ENCODE measurements around the gene RNF220.

RNF220 gene

DNA sequence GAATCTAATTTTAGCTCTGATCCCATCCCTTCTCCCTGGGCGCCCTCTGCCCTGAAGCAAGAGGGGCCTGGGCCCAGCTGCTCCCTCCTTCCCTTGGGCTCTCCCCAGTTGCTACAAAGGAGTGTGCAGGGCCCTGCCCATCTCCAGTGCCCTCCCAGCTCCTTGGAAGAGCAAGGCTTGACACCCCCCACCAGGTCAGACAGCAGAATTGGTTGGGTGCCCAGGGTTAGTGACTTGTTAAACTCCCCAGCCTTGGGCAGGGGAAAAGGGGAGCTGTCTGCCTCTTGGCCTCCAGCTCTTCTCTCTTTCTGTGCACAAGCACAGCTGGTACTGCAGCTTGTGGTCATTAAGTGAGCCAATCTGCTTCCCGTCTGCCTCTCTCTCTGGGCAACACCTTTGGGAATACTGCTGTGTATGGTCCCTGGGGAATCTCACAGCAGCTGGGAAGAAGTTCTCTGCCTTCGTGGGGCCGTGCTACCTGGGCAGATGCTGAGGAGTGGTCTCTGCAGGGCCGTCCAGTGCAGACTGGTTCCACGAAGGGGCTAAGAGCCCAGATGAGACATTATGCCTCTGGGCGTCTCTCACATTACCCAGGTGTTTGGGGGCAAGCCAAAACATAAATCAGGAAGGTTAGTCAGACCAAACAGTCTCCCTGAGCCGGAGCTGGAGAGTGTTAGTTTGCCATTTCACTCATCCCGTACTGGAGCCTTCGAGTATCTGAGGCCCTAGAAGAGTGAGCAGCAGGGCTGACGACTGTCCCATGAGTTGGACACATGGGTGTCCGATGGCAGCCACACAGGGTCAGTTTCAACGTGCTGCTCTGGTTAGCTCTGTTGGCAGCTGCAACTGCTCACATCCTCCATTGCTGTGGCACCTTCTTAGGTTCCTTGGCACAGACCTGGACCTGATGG is 231.9 kb downstream of the RNF220 start:
- no peak for DNase-seq (ENCODE audit: low spot score)

DNA sequence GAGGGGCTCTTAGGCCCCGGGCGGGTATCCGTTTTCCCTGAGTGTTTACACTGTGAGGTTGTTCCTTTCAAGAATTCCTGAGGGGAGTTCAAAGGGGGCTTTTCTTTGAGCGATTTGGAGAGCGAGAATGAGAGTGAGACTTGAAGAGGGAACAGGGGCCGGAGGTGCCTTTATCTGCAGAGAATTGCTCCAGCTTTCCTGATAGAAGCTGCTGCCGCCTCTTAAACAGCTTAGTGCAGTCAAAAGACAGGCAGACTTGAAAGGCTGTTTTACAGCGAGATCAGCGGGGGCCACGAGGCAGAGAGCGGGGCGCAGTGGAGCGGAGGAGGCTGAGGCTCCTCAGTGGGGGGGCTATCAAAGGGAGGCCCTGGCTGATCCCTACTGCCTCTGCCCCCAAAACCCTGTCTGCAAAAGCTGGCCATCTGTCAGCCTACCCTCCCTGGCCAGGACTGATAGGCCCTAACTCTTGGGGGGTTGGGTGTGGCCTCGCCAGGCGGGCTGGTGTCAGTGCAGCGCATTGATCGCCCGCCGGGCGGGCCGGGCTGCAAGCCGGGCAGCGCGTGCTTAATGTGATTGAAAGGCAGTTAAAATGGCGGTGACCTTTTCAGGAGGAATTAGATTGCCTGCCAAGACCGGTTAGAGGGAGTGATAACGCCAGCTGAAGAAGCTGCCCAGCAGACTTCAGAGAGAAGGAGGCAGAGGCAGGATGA is 232.8 kb downstream of the RNF220 start:
- DNase-seq (ENCODE audit: low spot score): no peak

DNA sequence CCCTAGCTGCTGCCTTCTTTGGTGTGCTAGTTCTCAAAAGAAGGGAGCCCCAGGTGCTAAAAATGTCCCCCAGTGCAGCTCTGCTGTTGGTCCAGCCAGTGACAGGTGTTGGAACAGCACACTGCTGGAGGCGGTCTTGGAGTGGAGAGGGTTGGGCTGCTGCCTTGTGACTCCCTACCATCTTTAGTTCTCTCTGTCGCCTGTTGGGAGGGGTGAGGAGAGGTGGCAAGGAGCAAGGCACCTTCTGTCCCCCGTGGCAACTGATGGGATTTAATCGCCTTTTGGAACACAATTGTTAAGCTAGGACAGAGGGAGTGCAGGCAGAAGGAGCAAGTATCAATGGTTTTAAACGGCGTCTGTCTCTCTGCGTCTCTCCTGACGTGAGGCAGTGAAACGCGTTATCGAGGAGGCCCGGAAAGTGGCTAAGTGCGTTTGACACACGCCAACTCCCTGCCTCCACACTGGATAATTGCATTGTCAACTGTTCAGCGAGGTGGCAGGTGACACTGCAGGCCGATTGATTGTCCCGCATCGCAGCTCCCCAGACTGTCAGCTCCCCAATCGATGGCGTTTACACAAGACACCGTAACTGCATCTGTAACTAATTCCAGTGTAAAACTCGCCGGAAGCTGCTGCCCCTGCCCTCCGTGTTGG is 235.3 kb downstream of the RNF220 start:
- DNase-seq (ENCODE audit: low spot score): no peak

DNA sequence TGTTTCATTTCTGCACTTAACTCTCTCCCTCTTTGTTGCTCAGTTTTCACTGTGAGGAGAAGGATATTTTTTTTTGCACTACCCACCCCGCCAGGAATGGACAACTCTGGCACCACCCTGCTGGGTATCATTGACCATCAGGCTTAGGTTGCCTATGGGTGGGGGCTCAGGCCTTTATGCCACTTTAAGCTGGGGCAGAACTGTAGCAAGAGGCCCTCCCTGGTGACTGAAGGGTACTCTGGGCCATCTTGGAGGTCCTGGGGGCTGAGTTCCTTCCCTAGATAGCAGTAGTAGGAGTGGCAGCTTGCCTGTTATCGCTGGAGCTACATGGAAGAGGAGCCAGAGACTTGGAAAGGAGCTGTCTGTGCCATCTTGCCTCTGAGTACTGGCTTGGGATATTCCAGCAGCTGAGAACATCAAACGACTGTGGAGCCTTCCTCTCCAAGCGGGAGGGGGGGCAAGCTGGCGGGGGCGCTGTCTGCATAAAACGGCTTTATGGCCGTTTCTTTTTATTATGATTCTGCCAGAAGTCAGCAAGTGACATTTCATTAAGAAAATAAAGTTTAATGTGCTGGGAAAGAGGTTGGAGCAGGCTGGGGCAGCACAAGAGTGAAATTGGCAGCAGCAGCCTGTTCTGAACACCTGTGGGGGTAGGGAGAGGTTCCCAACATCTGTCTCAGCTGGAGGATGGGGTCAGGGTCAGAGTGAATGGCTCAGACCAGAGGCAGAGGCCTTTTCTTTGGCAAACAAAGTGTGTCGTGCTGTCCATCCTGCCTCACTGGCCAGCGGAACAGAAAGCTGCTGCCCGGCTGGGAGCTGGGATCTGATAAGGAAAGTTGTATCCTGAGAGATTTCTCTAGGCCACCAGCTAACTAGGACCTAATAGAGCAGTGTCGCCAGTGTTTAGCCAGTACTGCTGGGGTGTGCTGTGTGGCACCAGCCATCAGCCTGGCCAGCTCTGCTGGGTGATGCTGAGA is 236.4 kb downstream of the RNF220 start:
- DNase-seq (ENCODE audit: low spot score): no peak

DNA sequence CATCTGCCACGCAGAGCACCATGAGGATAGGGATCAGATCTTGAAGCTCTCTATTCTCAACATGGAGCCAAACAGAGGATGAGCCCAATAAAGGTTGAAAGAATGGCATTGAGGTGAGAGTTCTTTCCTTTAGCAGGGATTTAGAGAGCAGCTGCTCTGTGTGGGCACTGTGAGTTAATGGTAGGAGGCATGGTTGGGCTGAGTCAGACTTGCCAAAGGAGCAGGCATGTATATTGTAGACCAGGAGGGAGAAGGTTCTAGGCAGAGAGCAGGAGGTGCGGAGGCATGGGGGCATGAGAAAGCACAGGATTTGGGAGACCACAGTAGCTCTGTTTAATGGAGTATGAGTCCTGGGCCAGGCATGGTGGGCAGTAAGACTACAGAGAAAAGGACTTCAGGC is 237.2 kb downstream of the RNF220 start:
- DNase-seq (ENCODE audit: low spot score): no peak

DNA sequence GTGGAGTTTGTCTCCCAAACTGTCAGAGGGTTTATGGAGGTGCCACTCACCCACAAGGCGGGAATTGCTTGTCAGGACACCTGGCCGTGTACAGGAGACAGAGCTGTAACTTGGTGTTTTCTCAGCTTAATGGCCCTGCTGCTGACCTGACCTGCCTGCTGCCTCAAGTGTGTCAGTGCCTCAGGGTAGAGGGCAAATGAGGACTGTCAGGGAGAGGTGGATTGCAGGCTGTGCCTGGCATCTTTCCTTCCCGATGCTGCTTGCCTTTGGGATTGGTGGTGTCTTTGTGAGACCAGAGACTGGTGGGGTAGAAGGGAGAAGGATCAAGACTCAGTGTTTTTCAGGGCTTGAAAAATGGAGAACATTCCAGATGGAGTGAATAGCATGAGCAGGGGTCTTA is 237.9 kb downstream of the RNF220 start:
- no peak for DNase-seq (ENCODE audit: low spot score)

DNA sequence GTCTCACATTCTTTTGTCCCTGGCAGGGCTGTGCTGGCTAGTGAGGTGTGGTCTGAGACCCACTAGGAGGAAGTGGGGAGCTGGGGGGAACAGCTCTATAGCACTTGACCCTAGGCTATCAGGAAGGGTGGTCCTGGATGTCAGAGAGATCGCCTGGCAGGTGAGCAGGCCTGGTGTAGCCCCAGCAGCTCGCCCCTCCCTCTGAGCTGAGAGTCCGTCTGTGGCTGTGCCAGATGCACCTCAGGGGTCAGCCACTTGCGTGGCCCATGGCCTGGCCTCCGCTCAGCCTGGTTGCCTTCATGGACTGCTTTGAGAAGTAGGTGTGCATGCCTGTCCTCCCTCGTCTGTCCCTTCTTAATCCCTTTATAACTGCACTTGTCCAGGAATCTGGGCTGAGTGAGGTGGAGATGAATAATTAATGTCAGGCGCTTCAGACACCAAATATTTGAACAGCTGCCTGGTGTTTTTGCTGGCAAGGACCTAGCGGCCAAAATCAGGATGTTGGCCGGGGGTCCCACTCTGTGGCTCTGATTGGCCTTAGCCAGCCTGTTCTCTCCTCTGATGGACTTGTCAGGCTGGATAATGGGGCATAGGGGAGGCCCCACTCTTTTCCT is 238.8 kb downstream of the RNF220 start:
- no peak for DNase-seq (ENCODE audit: low spot score)

DNA sequence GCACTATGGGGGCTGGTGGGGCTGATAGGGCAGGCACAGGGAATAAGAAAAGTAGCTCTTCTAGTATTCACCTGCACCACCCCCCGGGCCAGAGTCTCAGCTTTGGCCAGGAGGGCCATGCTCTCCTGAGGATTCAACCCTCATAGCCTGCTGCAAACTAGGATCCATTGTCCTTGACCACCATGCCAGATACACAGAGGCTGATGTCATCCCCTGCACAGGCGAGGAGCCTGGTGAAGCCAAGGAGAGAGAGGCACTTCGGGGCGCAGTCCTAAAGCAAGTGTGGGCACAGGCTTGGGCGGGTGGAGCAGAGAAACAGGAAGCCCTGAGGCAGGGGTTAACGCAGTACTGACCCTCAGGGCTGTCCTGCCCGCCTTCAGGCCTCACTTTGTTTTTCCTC is 239.8 kb downstream of the RNF220 start:
- DNase-seq (ENCODE audit: low spot score): no peak

DNA sequence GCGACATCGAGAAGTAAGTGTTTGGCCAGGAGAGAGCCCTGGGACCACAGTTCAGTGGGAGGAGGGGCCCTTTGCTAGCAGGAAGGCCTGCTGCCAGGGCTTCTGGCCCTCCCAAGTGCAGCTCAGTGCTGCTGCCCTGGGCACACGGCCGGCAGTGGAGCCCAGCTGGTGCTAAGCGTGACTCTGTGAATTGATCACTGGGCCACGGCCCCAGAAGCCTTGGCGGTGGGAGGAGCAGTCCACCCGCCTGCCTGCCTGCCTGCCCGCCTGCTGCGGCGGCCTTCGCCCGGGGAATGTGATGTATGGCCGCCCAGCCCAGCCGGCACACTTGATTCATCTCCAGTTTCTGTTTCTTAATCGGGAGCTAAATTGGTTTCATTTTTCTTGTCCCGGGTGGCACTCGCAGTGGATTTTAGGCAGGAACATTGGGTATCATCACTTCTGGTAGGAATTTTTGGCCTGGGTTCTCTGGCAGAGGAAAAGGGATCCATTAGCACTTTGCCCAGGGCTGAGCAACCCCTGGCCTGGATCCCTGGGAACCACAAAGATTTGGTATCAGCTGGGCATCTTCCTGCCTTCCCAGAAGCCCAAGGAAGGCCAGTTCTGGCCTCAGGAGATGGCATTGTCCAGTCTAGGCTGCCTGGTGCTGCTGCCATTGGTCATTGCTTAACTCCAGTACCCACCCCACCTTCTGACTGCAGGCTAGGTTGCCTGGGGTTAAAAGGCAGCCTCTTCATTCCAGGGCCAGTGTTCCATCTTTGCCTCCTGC is 240.6 kb downstream of the RNF220 start:
- peak; percentile 76 for DNase-seq (ENCODE audit: low spot score)

DNA sequence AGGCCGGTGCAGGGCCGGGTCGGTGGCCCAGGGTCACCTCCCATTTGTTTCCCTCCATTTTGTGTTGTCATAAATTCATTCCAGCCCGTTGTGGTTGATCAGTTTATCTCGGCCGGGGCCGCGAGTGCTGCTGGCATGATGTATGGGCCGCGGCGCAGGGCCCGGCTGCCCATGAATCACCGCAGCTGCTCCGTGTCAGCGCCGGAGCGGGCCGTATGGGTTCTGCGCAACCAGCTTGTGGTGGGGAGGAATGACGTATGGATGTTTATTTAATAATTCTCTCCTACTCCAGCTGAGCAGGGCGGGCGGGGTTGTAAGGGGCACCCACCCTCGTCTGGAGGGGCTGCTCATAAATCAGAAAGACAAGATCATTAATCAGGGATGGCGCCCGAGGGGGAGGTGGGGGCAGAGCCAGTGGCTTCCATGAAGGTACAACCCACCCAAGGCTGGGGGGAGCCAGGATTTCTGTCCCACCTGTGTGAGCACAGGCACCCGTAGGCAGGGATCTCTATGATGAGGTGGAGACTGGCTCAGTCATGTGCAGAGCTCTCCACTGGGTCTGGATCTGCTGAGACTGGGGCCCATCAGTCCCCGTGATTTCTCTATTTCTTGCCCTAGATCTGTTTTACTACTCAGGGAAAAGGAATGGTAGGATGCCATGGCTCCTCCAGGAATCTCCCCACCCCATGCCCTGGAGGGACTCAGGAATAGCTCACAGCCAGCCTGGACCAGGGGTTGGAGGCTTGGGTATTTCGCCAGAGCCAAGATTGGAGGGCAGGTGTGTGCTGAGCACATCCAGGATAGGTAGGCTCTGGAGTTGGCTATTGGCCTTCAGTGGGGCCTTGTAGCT is 241.4 kb downstream of the RNF220 start:
- no peak for DNase-seq (ENCODE audit: low spot score)

DNA sequence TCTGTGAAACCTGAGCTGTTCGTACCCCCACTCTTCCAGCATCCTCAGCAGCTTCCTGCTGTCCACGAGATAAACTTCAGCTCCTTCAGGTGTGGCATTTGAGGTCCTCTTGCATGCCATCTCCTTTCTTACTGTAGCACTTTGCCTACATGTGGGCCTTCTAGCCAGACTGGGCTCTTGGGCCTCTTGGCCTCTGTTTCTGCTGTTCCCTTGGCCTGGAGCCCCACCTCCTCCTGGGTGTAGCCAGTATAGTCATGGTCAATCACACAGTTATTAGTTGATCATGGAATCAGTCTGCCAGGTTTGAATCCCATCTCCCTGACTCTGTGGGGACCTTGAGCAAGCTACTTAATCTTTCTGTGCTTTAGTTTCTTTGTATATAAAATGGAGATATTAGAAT is 242.8 kb downstream of the RNF220 start:
- DNase-seq (ENCODE audit: low spot score): no peak

DNA sequence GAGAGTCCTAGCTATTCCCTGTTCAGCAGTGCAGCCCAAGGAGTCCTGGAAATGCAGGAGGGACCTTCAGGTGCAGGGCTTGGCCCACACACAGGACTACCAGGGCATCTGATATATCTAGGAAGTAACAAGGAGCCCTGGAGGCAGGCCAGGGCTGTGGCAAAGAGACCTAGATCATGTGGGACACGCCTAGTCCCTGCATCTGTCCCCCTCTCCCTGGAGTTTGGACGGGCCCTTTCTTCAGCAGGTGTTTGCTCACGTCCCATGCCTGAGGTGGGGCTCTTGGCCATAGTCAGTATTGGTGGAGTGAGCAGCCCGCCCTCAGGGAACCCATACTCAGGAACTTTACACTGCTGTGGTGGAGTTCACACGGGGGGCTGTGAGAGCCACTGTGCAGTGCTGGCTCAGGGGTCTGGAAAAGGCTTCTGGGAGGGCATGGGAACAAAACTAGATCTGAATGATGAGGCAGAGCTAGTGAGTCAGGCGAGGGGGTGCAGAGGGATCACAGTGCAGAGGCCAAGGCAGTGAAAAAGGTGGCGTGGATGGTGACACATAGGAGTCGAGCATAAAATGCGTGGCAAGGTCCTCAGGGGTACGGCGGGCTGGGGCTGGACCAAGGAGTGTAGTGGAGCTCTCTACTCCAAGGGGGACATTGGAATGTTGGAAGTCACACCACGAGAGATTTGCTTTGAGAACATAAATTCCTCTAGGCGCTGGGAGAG is 243.6 kb downstream of the RNF220 start:
- DNase-seq (ENCODE audit: low spot score): no peak

DNA sequence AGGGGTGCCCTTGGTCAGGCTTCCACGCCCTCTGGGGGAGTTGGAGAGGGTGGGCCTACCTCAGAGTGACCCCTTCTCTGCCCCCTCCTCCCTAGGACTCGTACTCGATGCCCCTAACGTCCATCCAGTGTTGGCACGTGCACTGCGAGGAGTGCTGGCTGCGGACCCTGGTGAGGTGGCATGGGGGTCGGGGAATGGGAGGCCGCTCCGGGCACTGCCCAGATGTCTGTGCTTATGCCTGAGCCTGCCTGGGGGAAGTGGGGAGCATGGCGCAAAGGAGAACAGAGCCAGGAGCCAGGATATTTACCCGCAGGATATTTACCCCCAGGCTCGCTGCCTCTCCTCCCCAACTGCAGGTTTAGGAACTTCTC is 244.7 kb downstream of the RNF220 start:
- DNase-seq (ENCODE audit: low spot score): no peak

DNA sequence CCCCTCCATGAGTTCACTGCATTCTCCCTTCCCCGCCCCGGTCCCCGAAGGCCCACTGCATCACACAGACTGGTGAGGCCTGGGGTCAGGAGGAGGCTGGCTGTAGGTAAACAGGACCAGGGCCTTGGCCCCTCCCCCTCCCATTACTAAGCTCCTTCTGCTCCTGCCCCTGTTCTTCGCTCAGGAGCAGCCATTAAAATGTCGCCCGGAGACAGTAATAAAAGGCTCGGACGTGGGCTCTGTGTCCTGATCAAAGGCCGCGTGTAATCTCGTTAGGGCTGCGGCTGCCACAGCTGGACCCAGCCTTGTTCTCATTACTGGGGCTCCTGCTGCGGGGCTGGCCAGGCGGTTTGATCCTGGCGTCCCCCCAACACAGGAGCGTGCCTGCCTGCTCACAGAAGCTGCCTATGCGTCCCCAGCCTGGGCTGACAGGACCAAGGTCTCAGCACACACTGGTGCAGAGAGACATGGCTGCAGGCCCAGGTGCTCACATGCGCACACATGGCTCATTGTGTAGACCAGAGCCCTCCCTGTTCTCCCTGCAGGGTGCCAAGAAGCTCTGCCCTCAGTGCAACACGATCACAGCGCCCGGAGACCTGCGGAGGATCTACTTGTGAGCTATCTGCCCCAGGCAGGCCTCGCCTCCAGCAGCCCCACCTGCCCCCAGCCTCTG is 245.2 kb downstream of the RNF220 start:
- DNase-seq (ENCODE audit: low spot score): no peak

DNA sequence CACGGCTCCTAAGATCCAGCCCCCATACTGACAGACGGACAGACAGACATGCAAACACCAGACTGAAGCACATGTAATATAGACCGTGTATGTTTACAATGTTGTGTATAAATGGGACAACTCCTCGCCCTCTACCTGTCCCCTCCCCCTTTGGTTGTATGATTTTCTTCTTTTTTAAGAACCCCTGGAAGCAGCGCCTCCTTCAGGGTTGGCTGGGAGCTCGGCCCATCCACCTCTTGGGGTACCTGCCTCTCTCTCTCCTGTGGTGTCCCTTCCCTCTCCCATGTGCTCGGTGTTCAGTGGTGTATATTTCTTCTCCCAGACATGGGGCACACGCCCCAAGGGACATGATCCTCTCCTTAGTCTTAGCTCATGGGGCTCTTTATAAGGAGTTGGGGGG is 246.0 kb downstream of the RNF220 start:
- no peak for DNase-seq (ENCODE audit: low spot score)

DNA sequence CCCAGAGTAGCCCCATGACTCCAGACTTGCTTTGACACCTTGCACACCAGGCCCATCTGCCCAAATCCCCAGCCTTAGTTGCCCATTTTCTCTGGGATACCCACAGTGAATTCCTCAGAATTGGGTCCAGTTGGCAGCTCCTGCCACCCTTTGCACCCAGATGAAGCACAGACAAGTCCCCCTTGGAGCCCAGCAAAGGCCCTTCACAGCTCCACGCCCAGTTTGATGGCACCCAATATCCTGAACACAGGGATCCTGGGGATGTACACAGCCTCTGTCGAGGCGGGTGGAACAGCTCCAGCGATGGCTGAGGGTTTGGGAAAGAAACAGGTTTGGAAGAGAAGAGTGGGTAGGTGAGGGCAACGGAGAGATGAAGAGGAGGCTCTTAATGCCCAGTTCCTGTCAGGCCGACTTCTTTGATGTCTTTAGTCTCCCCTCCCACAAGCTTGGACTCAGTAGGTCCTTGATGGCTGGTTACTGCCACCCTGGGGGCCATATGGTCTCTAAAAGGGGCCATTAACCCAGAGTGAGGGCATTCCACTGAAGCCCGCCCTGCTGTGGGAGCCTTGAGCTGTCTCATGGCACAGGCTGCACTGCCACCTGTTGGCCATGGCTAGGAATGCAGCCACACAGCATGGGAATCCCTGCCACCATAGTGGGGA is 247.5 kb downstream of the RNF220 start:
- DNase-seq (ENCODE audit: low spot score): peak; percentile 89

DNA sequence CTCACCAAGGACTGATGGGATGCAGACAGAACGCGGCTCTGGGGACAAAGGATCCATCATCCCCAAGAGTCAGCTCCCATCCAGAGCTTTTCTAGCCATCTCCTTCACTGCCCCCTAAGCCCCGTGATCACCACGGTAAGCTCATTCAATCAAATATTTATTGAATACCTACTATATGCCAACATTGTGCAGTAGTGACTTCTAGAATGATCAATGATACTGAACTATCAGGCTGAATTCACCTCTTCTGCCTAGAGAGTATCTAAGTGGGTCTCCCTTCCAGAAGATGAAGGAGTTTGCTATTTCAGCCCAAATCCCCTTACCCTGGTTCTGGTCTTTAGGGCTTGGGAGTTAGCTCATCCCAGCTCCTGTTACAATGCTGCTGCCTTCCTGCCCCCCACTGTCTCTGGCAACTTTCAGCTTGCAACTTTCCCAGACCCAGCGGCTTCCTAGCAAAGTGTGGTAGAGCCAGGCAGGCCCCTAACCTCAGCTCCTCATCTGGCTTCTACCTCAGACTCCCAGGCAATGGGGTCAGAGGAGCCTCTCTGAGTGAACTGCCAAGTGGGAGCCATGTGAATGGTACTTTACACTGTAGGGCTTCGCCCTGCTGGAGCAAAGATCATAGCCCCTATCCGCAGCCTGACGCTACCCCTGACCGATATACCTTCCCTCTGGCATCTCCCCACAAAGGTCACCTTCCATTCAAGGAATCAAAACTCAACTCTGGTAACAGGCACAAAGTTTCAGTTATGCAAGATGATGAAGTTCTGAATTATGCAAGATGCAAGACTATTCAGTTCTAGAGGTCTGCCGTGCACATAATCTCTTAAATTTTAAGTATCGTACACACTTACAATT is 248.3 kb downstream of the RNF220 start:
- no peak for DNase-seq (ENCODE audit: low spot score)

All from left forelimb (tissue), 1 donor.